Vagina (tissue), 2 donors: Measurements from ENCODE around the gene CHCT1. TPM values are rescaled to one million over a fixed set of nuclear protein-coding genes. Genes with fewer than 3 reads are reported as not detected.

Source experiments
- DNase-seq, 2 donors: peaks; one replicate each; pipeline ENCODE4 v3.0.0-alpha.2; 2017; ENCODE audit errors: extremely low spot score in 2 of 2
- H3K27ac ChIP-seq: fragments of 200-600 bp; sonication (generic); one replicate; pipeline ENCODE4 v1.5.1; 2019
- H3K27me3 ChIP-seq: fragments of 200-600 bp; sonication (generic); one replicate; pipeline ENCODE4 v1.5.1; 2019
- H3K36me3 ChIP-seq, 2 donors: fragments of 200-600 bp; sonication (generic); one replicate each; pipeline ENCODE4 v1.5.1; 2017 to 2019
- H3K4me1 ChIP-seq: fragments of 200-600 bp; sonication (generic); one replicate; pipeline ENCODE4 v1.5.1; 2019
- H3K4me3 ChIP-seq, 2 donors: fragments of 200-600 bp; sonication (generic); 1 replicate in 1 of 2; 2 replicates in 1 of 2; pipeline ENCODE4 v1.5.1; 2016 to 2019
- H3K9me3 ChIP-seq: fragments of 200-600 bp; sonication (generic); one replicate; pipeline ENCODE4 v1.5.1; 2019
- POLR2A ChIP-seq, 2 donors: fragments of 450-650 bp; IDR thresholded peaks; one replicate each; pipeline ENCODE4 v1.6.1; 2017; ENCODE audit warnings: antibody characterized with exemption in 2 of 2, mild to moderate bottlenecking in 2 of 2, moderate library complexity in 2 of 2
- POLR2AphosphoS5 ChIP-seq, 2 donors: sonication (generic); formaldehyde crosslinking; IDR thresholded peaks; one replicate each; pipeline ENCODE4 v1.9.0; 2017; ENCODE audit warnings: antibody characterized with exemption in 2 of 2, mild to moderate bottlenecking in 2 of 2, low read depth in 1 of 2; ENCODE audit not compliant: insufficient read depth in 1 of 2
- intact Hi-C: fragments of 100-400 bp; cut with DNase I; formaldehyde crosslinking; loops from one replicate; pipeline ENCODE4 v1.15.1; 2023
- total RNA-seq: library from RNA; depleted of rRNA; stranded (reverse); fragments of >200 nt; gene quantifications from one replicate; pipeline ENCODE4 v1.2.3, GENCODE V29; 2016
- TF ChIP-seq, protein P1 (sequence below), 3 experiments: fragments of 450-650 bp in 2 of 3; fragments of 200-600 bp in 1 of 3; sonication (generic) in 1 of 3; IDR thresholded peaks; one replicate each; pipeline ENCODE4 v1.5.1; 2017 to 2019; ENCODE audit warnings: antibody characterized with exemption in 3 of 3, mild to moderate bottlenecking in 2 of 3, moderate library complexity in 2 of 3

The CHCT1 gene
- total RNA-seq, 1 donor from 2014 or later: not detected

DNA sequence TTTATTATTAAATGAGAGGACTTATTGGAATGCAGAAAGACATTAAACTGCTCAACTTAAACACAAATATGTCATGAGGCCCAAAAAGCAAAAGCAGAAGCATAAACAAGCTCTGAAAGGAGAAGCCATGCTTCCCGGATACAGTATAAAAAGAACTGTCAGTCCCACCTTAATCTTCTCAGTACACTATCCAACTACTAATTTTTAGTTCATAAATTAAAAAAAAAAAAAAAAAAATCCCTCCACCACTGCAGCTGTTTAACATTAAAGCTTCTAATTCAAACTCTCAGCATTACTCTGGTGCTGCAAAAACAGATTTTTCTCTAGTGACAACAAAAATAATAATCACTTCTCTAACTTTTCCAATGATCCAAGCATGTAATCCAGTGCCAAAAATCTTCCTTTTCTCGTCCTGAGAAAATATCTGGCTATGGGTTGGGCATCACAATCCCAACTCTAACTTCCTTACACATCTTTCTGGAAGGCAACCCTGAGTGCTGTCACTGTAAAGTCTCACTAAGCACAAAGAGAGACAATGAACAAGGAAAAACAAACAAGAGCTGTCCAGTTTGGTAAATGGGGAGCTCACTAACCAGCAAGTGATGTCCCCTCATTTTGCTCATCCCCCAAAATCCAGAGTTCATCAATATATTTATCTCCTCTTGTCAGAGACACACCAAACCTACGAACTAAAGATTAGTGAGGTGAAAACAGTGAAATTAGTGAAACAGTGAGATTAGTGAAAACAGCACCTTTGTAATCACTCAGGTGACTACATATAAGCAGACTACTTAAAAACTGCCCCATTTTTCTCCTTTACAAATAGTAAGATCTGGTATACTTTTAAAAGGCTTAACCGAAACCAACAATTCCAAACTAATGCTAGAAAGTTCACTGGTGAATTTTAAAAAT, 35.9 kb upstream of the CHCT1 start:
- no peak overlapping the region for H3K4me3 ChIP-seq
- peaks cover 41% of the 10 kb centered on the region for H3K4me1 ChIP-seq
- H3K27me3 ChIP-seq: no peaks in the 10 kb centered on the region
- no peak overlapping the region for H3K27ac ChIP-seq
- H3K9me3 ChIP-seq: no peaks in the 10 kb centered on the region
- no peak for DNase-seq
- H3K36me3 ChIP-seq: no peaks in the 10 kb centered on the region
- TF ChIP-seq POLR2AphosphoS5 (IDR thresholded peaks at IDR 0.05; ENCODE audit: insufficient read depth in 1 of 2, low read depth in 1 of 2) (no peak), POLR2A (IDR thresholded peaks at IDR 0.05) (no peak)
- TF ChIP-seq, protein P1, sequence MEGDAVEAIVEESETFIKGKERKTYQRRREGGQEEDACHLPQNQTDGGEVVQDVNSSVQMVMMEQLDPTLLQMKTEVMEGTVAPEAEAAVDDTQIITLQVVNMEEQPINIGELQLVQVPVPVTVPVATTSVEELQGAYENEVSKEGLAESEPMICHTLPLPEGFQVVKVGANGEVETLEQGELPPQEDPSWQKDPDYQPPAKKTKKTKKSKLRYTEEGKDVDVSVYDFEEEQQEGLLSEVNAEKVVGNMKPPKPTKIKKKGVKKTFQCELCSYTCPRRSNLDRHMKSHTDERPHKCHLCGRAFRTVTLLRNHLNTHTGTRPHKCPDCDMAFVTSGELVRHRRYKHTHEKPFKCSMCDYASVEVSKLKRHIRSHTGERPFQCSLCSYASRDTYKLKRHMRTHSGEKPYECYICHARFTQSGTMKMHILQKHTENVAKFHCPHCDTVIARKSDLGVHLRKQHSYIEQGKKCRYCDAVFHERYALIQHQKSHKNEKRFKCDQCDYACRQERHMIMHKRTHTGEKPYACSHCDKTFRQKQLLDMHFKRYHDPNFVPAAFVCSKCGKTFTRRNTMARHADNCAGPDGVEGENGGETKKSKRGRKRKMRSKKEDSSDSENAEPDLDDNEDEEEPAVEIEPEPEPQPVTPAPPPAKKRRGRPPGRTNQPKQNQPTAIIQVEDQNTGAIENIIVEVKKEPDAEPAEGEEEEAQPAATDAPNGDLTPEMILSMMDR (IDR thresholded peaks at IDR 0.05): no peak
- intact Hi-C loops: no loop called here

DNA sequence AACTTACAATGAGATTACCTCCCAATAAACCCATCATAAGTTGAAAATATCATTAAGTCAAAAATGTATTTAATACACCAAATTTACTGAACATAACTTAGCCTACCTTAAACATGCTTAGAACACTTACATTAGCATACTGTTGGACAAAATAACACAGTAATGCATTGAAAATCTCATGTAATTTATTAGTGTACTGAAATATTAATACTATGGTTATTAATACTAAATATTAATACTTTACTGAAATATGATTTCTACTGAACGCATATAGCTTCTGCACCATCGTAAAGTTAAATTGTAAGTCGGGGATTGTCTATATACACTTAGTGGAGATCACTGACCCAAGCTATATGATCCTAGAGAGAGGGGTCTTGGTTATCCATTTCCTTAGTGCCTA, 34.6 kb upstream of the CHCT1 start:
- DNase-seq: no peak
- intact Hi-C loops: no loop called here
- Histone ChIP-seq H3K4me1 (peaks cover 41% of the 10 kb centered on the region), H3K27ac (no peak overlapping the region), H3K36me3 (no peaks in the 10 kb centered on the region), H3K9me3 (no peaks in the 10 kb centered on the region), H3K27me3 (no peaks in the 10 kb centered on the region), H3K4me3 (no peak overlapping the region)
- TF ChIP-seq, protein P1 (IDR thresholded peaks at IDR 0.05): no peak
- TF ChIP-seq POLR2A (IDR thresholded peaks at IDR 0.05): no peak
- no peak for TF ChIP-seq POLR2AphosphoS5 (IDR thresholded peaks at IDR 0.05; ENCODE audit: insufficient read depth in 1 of 2, low read depth in 1 of 2)

DNA sequence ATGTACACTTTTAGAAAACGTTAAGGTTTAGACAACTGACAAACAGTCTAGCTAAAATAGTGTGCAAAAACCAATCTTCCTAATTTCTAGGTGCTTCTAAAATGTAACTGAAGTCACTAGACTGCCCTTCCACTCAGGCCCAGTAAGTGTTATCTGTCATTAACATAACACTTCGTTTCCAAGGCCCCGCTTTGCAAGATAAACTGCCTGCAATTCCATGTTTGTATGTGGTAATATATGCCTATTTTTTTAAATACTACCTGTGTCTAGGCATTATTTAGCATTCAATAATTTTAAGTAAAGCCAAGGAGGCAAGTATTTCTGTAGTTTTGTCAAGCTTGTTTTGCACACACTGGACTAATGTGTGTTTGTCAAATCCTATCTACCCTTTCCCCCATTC, 33.5 kb upstream of the CHCT1 start:
- Histone ChIP-seq H3K27me3 (no peaks in the 10 kb centered on the region), H3K27ac (no peak overlapping the region), H3K9me3 (no peaks in the 10 kb centered on the region), H3K36me3 (no peaks in the 10 kb centered on the region), H3K4me1 (peaks cover 49% of the 10 kb centered on the region), H3K4me3 (no peak overlapping the region)
- intact Hi-C loops: no loop called here
- no peak for DNase-seq
- no peak for TF ChIP-seq POLR2A (IDR thresholded peaks at IDR 0.05)
- TF ChIP-seq, protein P1 (IDR thresholded peaks at IDR 0.05): no peak
- TF ChIP-seq POLR2AphosphoS5 (IDR thresholded peaks at IDR 0.05; ENCODE audit: insufficient read depth in 1 of 2, low read depth in 1 of 2): no peak

DNA sequence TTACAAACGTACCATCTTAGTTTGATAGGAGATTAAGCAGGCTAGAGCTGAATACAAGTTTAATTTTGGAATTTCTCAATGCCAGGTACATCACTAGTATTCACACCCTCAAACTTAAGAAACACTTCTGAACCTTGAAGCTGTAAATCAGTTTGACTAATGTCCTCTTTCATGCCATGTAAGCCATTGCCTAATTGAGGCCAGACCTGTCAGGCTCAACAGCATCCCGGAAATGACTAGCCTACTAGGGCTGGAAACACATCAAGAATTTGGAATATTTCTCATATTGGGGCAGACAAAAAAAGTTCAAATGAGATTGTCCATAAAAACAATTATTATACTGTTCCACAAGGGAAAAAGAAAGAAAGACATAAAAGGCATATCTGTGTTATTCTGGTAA, 32.1 kb upstream of the CHCT1 start:
- TF ChIP-seq POLR2AphosphoS5 (IDR thresholded peaks at IDR 0.05; ENCODE audit: insufficient read depth in 1 of 2, low read depth in 1 of 2) (peak in 1 of 2 donors; percentile 39), POLR2A (IDR thresholded peaks at IDR 0.05) (no peak)
- intact Hi-C loops: no loop called here
- Histone ChIP-seq H3K4me1 (peaks cover 44% of the 10 kb centered on the region), H3K36me3 (no peaks in the 10 kb centered on the region), H3K27me3 (no peaks in the 10 kb centered on the region), H3K9me3 (no peaks in the 10 kb centered on the region), H3K27ac (peak overlapping the region; percentile 99), H3K4me3 (peak overlapping the region; percentile 74 to 98)
- no peak for DNase-seq

DNA sequence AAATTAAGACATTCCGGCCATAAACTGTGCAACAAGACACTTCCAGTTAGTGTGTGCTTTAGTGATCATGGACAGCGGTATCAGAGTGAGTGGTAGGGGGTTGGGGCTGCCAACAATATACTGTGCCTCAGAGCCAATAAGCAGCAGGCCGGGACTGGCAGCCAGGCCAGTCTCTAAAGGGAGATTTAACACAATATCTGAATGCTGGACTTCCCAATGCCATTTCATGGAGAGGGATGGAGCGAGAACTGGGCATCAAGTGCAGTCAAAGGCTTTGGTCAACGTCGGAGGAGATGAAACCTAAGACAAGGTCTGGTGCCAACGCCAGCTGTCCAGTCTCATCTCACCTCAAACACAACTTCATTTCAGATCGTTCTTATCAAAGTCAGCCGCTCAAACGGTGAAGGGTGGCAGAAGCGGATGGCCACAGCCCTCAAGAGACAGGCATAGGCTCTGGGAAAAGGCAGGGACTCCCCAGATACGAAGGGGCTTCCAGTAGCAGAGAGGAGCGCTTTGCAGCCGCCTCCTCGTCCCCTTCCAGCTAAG, 31.3 kb upstream of the CHCT1 start:
- H3K4me1 ChIP-seq: peaks cover 38% of the 10 kb centered on the region
- H3K9me3 ChIP-seq: no peaks in the 10 kb centered on the region
- H3K27ac ChIP-seq: peak overlapping the region; percentile 99
- TF ChIP-seq POLR2A (IDR thresholded peaks at IDR 0.05) (no peak), POLR2AphosphoS5 (IDR thresholded peaks at IDR 0.05; ENCODE audit: insufficient read depth in 1 of 2, low read depth in 1 of 2) (no peak)
- TF ChIP-seq, protein P1 (IDR thresholded peaks at IDR 0.05): no peak
- peak overlapping the region; percentile 74 to 98 for H3K4me3 ChIP-seq
- intact Hi-C loops: no loop called here
- no peaks in the 10 kb centered on the region for H3K36me3 ChIP-seq
- DNase-seq: peak in 1 of 2 donors; percentile 87
- H3K27me3 ChIP-seq: no peaks in the 10 kb centered on the region
